GM18907 (cell line): ENCODE measurements around the gene CADM1.

Experiments used
- ATAC-seq: cut with Tn5 transposase; IDR thresholded peaks from one replicate; pipeline ENCODE4 v1.9.1; 2021; ENCODE audit warnings: mild to moderate bottlenecking, moderate library complexity; ENCODE audit not compliant: unreplicated experiment

The CADM1 gene

DNA sequence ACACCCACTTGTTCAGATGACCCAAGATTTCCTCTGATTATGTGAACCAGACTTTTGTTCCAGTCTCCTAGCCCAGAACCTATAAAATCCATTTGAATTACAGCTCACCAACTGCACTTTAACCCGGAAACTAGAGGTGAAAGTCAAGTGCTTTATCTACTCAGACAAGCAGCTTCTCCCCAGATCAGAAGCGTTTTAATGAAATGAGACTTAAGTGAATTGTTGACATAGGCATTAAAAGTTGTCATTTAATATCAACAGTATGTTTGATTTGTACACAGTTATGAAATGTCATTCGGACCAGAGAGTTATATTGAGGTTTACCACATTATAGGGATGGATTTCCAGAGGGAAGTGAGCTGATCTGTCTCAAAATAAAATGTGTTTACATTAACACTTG is 52.0 kb downstream of the CADM1 start:
- ATAC-seq = no peak

DNA sequence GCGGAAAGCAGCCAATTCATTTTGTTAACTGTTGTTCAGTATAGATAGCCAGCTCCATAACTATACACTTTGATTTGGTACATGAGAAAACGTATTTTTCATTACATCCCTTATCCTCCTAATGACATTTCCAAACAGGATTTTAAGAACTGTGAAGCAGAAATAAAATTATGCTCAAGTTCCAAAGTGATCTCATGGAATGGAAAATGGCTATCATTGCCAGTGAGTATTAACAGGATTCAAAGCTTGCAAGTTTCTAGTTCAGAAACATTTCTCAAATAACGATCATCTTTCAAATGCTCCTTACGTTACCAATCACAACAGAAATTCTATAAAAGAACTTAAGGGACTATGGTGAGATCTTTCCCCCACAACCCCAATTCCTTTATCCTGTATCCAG is 53.7 kb downstream of the CADM1 start:
- ATAC-seq = no peak

DNA sequence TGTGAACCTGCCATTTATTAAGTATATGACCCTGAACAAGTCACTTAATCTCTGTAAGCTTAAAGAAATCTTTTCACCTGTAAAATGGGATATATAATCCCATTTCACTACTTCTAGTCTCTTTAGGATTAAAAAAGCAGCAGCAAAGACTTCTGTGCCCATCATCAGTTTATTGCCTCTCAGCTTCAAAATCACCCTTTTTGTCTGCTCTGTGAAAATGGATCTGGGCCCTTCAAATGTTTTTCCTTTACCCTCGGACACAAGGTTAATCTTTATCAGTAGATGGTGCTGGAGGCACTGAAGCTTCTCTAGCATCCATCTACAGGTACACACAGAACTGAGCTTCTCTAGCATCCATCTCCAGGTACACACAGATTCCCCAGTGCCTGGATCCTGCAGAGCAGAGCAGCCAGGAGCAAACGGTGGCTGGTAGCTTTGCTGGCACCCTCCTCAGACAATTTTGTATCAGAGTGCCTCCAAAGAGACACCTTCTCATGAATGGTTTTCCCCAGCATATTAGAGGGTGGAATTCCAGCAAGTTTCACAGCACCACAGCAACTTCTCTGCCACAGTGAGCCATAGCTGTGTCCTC is 56.8 kb downstream of the CADM1 start:
- ATAC-seq = no peak

DNA sequence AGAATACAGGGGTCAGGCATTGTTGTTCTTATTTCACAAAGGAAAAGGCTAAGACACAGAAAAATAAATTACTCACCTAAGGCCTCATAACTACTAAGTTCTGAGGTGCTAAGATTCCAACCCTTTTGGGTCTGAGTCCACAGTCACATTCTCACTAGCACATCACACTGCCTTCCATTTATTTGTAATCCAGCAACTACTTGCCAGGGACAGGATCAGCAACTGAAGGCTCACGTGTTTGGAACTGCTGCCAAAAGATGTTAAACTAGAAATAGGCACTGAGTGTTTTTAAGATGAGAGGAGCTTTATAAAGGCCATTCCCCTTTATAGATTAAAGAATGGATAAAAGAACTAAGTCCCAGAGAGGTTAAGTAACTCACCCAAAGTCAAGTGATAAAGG is 58.0 kb downstream of the CADM1 start:
- no peak for ATAC-seq

DNA sequence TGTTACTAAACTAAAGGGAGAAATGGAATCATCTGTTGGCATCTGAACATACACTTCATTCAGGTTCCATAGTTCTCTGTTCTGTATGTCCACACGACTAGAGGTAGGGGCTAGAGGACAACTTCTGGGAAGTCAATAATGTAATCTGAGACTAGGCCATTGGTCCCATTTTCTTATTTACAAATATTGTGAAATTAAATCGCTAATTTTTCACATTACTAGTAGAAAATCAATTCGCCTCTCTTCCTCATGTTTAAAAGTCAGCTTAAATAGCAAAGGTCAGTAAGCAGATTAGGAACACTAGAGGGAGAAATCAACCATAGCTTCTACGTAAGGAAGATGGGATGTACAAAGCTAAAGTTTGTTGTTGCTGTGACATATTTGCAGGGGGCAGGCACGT is 59.7 kb downstream of the CADM1 start:
- ATAC-seq = no peak

DNA sequence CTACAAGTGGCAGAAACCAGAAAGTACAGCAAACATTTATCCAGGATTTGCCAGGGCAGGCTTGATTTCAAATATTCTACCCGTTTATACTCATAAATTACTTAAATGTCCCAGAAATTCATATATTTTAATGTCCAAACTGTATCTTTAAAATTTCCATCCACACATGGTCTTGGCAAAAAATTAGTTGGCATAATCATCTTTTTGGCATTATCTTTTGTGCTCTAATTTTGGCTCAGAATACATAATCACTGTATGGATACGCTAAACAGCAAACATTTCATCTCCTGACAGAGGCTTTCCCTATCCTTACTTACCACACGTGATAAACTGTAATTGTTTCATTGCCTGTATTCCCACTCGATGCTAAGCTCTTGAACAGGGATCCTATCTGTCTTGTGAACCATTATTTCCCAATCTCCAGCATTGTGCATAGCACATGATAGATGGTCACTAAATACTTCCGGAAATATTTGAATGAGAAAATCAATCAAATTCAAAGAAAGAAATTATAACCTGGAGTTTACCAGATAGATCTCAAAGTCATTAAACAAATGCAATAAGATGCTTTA is 64.2 kb downstream of the CADM1 start:
- no peak for ATAC-seq

DNA sequence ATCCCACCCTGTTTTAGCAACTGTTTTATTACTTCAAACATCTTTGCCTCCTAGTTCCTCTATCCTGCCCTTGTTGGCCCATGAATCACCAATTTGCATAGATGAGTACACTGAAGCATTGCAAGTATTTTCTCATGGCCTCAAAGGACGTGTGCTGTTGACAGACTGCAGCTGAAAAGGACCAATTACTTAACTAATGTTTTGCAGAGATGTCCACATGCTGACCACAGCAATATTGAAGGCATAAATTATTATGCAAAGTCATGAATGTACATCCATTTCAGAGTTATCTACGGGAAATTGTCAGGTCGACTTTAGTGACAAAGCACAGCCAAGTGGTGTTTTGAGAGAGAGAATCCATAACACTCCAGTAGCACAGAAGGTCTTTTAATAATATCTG is 64.8 kb downstream of the CADM1 start:
- ATAC-seq = no peak

DNA sequence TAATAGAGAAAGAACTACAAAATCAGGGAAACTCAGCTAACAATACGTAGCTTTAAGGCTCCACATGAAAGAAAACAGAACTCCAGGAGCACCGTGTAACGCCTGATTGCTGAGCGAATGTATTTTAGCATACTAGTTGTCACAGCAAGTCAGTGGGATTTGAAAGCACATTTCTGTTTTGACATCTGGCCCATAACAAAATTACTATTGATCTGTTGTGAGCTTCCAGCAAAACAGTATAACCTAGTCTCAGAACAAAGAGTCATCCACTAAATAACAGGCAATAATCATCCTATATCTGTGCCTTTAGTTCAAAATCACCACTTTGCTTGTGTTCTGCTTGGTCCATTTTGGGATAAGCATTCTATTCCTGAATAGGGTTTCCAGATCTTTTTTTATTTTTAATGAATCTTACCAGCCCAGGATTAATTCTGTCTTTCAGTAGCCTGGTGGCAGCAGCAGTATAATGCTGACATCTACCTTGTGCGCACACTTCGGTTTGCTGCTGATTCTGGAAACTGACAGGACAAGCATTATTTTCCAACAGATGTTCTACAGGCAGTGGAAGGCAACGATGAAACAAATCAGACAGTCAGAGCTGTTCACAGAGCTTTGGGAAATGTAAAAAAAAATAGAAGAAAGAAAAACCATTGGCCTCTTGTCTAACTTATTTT is 66.2 kb downstream of the CADM1 start:
- ATAC-seq = no peak

DNA sequence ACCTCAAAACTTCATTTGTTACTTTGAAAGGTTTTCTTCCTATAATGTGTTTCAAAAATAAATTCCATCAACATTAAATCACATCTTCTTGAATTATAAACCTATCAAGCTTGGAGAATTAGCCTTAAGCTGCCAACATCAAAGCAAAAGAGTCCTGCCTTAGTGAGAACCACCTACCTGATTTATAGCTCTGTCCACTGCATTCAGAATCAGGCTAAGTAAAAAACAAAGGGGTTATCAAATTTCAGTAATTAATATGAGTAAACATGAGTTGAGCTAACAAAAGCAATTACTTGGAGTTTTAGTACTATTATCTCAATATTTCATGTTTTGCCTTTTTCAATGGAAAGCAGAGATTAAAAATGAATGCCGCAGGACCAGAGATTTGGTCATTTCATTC is 73.9 kb downstream of the CADM1 start:
- no peak for ATAC-seq

DNA sequence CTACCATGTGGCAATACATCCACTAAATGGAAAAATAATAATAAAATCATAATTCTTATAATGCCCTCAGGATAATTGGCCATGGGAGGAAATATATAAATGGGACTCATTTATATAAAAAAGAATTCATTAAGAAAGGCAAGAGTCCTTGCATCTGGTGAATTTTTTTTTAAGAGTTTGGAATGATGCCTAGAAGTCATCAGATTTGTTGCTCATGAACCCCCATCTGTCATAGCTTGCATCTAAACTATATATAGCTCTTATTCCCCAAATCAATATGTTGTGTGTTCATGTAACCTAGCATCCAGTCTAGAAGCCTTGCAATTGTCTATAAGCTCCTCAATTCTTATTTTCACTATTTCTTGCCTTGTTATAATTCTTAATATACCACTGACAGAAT is 75.9 kb downstream of the CADM1 start:
- no peak for ATAC-seq

DNA sequence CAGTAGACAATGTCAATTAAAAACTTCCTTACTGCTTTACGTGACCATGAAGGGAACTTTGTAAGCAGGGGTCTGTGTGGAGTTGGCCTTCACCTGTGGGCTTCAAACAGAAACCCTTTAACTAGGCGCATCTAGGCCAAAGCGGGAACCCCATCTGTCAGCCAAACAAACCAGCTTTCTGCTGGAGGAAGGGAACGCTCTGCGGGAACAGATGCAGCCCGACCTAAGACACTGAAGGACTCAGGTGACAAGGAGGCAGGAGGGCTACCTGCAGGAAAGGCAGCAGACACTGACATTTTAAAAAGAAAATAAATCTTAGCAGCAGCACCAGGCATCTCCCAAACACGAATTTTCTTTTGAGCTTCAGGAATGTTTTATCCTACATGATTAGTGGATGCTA is 78.4 kb downstream of the CADM1 start:
- no peak for ATAC-seq

DNA sequence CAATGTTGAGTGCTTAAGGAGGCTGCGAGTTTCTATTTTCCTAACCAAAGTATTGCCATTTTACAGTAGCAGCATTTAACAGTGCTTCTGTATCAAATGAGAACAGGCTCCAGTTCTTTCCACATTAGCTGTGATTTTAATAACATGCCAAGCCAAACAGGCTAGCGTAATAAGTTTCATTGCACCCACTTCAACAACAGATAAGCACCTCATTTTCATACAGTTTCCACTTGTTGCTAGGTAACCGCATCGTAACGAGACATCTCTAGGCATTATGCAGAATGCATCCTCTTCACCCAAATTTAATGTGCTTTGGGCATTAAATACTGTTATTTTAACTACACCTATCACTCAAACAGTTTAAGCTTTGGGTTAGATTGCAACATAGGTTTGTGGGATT is 79.0 kb downstream of the CADM1 start:
- ATAC-seq = no peak

DNA sequence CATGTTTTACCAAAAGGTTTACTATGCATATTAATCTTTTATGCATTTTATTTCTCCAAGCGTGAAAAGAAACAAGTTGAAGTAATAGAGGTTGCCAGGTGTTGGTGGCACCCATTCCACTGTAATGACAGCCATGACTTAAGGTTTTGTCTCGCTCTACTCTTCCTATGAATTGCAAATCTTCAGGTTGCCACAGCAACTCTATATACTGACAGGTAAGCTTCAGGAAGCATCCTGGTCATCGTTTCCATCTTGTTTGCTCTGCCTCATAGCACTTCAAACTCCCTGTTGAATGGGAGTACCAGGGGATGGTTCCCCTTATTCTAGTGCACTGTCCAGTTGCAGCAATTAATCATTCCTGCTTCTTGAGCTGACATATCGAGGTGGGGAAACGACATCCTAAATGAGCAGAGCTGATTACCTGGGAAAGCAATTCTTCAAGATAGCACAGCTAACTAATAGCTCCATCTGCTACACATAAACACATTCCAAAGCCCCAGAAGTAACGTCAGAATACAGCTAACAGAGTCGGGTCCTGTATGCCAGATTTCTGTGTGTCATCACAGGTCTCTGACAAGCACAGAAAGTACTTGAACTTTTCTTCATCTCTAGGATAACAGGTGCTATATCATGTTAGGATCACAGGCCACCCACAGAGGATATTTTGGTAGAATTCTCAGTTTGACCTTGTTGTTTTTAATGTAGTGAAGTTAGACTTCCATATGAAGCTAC is 80.3 kb downstream of the CADM1 start:
- ATAC-seq = no peak

DNA sequence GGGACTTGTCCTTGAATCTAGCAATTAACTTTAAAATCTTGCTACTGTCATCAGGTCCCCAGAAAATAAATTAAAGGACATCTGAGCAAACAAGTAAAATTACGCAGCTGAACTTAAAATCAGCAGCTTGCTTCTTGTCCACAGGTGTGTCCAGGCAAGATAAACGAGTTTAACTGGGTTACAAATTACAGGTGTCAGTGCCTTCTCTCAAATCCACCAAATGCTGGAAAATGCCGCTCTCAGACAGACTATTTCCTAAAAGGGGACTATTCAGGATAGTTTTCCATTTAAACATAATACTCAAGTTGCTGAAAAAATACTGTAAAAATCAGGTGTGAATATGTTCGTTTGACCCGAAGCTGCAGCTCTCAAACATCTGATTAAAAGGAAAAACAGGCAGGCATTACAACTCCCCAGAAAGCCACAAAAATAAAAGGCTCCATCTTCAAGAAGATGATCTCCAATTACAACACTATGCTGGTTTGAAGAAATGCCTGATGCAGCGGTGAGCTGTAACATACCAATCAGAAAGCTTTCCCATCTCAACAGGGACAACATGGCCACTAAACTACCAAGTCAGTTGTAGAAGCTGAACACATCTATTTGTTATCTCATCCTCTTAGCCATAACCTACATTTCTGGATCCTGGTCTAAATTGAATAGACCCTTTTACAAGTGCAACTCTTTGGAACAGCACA is 82.1 kb downstream of the CADM1 start:
- no peak for ATAC-seq

DNA sequence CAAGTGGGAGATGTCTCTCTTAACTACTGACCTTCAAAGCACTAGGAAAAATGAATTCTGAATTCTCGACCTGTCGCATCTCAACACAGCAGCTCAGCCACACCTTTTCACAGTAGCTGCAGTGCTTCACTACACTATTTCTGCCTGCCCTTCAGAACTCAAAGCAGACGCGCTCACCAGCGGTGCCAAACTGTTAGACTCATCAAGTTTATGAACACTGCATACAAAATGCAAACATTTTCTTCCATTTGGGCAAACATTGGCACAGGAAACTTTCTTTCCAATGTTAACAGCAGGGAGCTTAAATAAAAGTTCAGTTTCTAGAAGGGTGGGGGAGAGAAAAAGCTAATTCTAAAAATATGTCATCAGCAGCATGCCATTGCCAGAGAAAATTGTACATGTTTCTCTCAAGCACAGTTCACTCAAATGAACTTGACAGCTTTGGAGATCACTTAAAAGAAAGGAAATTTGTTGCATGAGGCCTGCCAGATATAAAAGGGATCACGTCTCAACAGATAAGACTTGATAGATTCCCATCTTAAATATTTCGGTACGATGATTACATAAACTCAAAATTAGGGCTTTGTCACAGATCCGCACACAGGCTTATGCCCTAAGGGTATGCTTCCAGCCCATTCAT is 82.7 kb downstream of the CADM1 start:
- no peak for ATAC-seq

DNA sequence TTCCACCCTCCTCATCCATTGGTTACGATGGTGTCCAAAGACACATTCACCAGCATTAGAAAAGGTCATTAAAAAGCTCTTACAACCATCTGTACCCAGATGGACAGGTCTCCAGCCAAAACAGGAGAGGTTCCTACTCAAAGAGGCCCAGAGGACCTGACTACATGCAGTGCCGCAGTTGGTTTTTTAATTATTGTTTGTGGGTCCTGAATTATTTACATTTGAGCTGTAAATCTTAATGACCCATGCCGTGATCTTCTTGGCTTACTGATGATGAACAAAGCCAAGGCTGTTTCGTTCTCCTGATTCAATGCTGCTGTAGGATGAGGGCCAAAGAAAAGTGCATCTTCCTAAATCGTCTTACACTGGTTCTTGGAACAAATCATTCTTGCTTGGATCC is 83.7 kb downstream of the CADM1 start:
- ATAC-seq = no peak

DNA sequence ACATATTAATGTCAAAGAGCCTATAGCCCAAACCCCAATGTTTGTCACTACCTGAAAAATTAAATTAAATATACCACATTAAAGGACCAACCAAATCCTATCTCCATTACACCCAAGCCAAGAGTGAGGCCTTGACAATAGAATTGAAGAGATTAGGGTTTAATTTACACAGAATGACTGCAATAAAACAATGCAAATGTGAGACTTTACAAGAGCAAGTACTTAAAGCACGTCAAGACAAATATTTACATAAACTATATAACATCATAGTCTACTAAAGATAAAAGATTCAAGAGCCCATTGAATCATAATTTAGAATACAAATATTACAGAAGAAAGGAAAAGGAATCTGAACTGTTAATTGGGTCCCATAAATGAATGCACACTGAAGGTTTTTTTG is 85.6 kb downstream of the CADM1 start:
- no peak for ATAC-seq

DNA sequence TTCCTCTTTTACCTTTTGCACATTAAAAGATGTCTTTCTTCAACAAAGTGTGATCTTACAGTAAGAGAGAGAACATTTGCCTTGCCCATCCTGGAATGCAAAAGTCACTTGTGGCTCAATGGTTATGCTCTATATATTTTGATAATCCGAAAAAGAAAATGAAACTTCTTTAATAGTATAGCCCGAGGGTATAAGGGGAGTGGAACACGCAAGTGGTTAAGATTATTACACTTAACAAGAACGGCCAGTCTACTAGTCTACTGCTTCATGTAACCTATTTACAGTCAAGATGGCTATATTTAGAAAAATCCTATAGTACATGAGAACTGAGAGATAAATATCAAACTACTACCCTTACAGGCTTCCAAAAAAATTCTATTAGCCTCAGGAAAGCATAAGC is 86.1 kb downstream of the CADM1 start:
- ATAC-seq = no peak

DNA sequence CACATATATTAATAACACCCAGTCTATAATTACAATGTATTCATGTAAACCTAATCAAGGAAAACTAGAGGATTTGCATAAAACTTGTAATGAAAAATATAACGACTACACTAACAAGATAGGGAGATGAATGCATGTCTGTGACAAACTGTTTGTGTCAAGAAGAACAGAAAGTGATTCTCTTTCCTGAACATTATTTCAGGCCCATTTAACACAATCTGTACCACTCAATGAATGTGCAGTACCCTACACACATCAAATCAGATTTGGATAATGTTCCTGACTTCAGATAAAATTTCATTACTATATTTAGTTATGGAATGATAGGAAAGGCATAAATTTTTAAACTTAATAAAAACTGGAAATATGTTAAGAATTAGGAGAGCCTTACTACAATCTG is 93.1 kb downstream of the CADM1 start:
- no peak for ATAC-seq

DNA sequence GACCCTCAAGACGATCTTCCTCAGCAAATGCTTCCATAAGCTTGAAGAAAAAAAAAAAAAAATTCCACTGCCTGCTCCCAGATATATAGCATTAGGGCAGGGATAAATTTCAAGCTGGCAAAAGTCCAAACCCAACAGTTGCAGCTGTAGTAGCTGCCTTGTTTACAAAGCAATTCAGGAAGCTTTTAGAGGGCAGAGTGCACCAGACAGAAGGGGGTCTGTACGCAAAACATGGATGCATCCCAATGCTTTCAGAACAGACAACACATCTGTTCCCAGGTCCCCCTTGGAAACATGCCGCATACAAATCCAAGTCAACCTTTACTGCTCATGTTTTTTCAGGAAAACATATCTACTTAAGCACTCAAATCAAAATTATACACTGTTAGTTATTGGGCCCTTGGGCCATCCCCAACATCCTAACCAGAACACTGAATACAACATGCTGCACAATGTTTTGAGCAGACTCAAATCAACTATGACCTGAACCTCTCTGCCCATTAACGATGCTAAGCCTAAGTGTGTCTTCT is 94.5 kb downstream of the CADM1 start:
- no peak for ATAC-seq
